Measurements from ENCODE around the gene SLCO2A1. TPM values are rescaled to one million over a fixed set of nuclear protein-coding genes. Genes with fewer than 3 reads are reported as not detected.

Gene SLCO2A1
- total RNA-seq, 4 donors from 2014 or later = 0.07 to 2.4 (median 1.3) TPM

DNA sequence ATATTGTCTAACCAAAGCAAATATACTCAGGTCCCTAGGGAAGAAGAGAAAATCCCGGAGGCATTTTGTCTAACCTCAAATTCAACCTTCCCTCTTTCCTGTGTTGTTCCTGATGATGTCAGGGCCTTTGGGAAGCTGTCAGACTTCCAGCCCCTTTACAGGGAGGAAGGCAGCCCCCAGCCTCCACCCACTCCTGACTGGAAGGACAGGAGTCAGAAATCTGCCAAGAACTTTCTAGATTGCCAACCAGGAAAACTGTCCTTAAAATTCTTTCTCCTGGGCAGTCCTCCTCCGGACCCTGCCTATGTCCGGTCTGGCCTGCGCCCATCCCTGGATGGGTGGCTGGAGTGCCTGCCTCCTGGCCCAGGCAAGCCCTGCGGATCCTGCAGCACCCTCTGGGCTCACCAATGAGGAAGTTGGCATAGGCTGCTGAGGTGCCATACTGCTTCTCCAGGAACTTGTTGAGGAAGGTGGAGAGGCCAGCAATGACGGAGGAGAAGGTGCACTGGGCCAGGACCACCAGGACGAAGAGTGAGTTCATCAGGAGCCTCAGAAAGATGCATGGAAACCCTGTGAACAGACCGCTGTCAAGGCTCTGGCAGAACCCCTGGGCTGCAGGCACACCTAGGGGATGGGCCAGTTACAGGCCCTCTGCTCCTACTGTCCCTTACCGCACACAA lies 81.5 kb downstream of the SLCO2A1 start:
- DNase-seq (no peak), ATAC-seq (no peak)
- Histone ChIP-seq H3K36me3 (no peaks in the 10 kb centered on the region), H3K27me3 (no peaks in the 10 kb centered on the region), H3K4me3 (no peak overlapping the region), H3K9me3 (no peaks in the 10 kb centered on the region), H3K27ac (peak overlapping the region in 1 of 4 donors; percentile 13), H3K4me1 (peaks cover 25 to 41% of the 10 kb centered on the region in 2 donors)
- no peak for TF ChIP-seq POLR2A (IDR thresholded peaks at IDR 0.05)
- TF ChIP-seq, protein P1, sequence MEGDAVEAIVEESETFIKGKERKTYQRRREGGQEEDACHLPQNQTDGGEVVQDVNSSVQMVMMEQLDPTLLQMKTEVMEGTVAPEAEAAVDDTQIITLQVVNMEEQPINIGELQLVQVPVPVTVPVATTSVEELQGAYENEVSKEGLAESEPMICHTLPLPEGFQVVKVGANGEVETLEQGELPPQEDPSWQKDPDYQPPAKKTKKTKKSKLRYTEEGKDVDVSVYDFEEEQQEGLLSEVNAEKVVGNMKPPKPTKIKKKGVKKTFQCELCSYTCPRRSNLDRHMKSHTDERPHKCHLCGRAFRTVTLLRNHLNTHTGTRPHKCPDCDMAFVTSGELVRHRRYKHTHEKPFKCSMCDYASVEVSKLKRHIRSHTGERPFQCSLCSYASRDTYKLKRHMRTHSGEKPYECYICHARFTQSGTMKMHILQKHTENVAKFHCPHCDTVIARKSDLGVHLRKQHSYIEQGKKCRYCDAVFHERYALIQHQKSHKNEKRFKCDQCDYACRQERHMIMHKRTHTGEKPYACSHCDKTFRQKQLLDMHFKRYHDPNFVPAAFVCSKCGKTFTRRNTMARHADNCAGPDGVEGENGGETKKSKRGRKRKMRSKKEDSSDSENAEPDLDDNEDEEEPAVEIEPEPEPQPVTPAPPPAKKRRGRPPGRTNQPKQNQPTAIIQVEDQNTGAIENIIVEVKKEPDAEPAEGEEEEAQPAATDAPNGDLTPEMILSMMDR (IDR thresholded peaks at IDR 0.05 in 4 of 5, conservative IDR thresholded peaks at IDR 0.05 in 1 of 5) = no peak
- intact Hi-C loops (cut with DNase I; ENCODE audit: low total_unique reads) = no loop called here
- in situ Hi-C loops (cut with MboI; ENCODE audit: low sequenced_read_pairs in 4 of 4) = no loop called here

DNA sequence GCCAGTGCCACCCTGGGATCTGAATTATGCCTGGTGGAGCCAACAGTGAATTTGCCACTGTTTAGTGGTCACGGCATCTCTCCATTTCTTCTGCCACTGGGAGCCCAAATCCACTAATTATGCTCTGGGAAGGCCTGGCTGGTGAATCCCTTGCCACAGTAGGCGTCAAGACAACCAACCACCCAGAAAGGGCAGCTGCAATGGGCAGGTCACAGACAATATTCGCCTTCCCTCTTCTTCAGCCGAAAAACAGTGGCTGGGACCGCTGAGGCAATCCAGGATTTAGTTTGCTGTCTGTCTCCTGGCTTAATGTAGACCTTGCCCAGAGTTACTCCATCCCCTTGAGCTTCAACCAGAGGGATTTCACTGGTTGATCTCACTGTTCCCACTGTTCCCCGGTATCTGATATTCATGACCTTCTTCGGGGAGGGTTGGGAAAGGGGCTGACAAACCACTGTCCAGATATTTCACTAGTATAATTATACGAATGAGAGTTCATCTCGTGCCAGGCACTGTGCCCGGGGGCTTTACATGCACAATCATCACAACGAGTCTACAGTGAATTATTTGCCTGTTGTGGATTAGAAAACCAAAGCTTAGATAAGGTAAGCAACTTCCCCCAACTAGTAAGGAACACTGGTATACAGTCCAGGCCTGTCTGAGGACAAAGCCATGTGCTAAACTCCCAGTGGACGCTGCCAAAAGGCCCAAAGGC lies 84.2 kb downstream of the SLCO2A1 start:
- Histone ChIP-seq H3K4me1 (peaks cover 36 to 50% of the 10 kb centered on the region in 2 donors), H3K4me3 (no peak overlapping the region), H3K27me3 (no peaks in the 10 kb centered on the region), H3K36me3 (no peaks in the 10 kb centered on the region), H3K9me3 (no peaks in the 10 kb centered on the region), H3K27ac (peak overlapping the region; percentile 20 to 67 (median 56))
- TF ChIP-seq, protein P1 (IDR thresholded peaks at IDR 0.05 in 4 of 5, conservative IDR thresholded peaks at IDR 0.05 in 1 of 5) = no peak
- TF ChIP-seq POLR2A (IDR thresholded peaks at IDR 0.05) = no peak
- intact Hi-C loops (cut with DNase I; ENCODE audit: low total_unique reads) (no loop called here), in situ Hi-C loops (cut with MboI; ENCODE audit: low sequenced_read_pairs in 4 of 4) (no loop called here)
- ATAC-seq = peak in 1 of 2 donors; percentile 38
- no peak for DNase-seq

DNA sequence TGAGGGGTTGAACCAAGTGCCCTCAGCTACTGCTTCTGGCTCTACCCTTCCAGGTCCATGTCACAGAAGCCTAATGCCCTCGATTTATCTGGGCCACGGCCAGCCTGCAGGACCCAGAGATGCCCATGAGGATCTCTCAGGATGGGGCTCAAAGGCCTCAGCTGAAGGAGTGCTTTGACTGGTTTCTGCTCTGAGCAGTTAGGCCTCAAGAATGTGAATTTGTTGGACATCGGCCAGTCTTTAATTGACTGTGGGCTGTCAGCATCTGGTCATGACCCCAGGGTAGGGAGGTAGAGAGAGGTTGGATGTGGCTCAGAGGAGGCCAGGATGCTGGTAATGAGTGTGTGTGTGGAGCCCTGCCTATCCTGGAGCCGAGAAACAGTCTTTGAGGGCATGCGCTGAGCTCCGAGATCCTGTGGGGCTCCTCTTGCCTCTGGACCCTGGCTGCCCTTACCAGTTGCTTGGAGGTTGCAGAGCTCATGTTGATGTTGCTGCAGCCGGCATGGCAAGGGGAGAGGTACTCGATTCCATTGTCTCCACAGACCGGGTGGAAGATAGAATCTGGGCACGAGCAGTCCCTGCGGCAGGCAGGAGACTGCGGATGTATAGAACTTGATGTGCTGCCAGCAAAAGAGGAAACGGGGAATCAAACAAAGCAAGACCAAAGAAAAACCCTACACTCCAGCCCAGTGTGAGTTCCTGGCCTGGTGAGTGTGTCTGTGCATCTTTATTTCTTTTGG lies 84.9 kb downstream of the SLCO2A1 start:
- Histone ChIP-seq H3K36me3 (no peaks in the 10 kb centered on the region), H3K4me1 (peaks cover 36 to 50% of the 10 kb centered on the region in 2 donors), H3K9me3 (no peaks in the 10 kb centered on the region), H3K4me3 (no peak overlapping the region), H3K27me3 (no peaks in the 10 kb centered on the region), H3K27ac (peak overlapping the region in 3 of 4 donors; percentile 53 to 67 (median 65))
- ATAC-seq (peak; percentile 37 to 51), DNase-seq (peak in 1 of 2 donors; percentile 12)
- intact Hi-C loops (cut with DNase I; ENCODE audit: low total_unique reads) (no loop called here), in situ Hi-C loops (cut with MboI; ENCODE audit: low sequenced_read_pairs in 4 of 4) (no loop called here)
- TF ChIP-seq POLR2A (IDR thresholded peaks at IDR 0.05) = no peak
- TF ChIP-seq, protein P1 (IDR thresholded peaks at IDR 0.05 in 4 of 5, conservative IDR thresholded peaks at IDR 0.05 in 1 of 5) = no peak

DNA sequence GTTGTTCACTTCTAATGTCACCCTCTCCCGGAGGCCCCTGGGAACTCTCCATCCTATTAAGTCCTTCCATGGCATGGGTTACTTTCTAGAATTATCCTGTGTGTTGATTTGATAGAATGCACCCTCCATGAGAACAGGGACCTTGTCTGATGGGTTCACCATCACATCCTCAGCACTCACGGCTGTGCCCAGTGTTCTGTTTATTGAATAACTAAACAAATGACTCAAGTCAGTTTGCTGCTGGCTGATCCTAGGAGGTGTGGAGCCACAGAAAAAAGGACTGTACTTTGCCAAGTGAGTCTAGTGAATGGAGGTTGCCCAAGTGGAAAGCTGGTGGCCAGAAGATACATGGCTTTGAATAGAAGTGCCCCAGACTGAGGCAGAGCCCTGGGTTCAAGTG lies 85.5 kb downstream of the SLCO2A1 start:
- no peaks in the 10 kb centered on the region for H3K27me3 ChIP-seq
- H3K9me3 ChIP-seq = no peaks in the 10 kb centered on the region
- no peak overlapping the region for H3K4me3 ChIP-seq
- peak overlapping the region in 3 of 4 donors; percentile 53 to 65 (median 63) for H3K27ac ChIP-seq
- no peak for DNase-seq
- TF ChIP-seq, protein P1 (IDR thresholded peaks at IDR 0.05 in 4 of 5, conservative IDR thresholded peaks at IDR 0.05 in 1 of 5) = no peak
- TF ChIP-seq POLR2A (IDR thresholded peaks at IDR 0.05) = no peak
- no peak for ATAC-seq
- peaks cover 36 to 50% of the 10 kb centered on the region in 2 donors for H3K4me1 ChIP-seq
- no peaks in the 10 kb centered on the region for H3K36me3 ChIP-seq
- intact Hi-C loops (cut with DNase I; ENCODE audit: low total_unique reads) = no loop called here
- in situ Hi-C loops (cut with MboI; ENCODE audit: low sequenced_read_pairs in 4 of 4) = no loop called here
